IMR-90 (cell line): ENCODE measurements around the gene POLR3E. TPM values are rescaled to one million over a fixed set of nuclear protein-coding genes. Genes with fewer than 3 reads are reported as not detected.

Experiments used
- ATAC-seq: fragments of 200-7000 bp; cut with Tn5 transposase; 2 replicates; pipeline ENCODE4 v1.9.1; 2020; ENCODE audit warnings: low read depth, mild to moderate bottlenecking, moderate library complexity
- BruUV-seq: library from RNA; stranded (reverse); fragments of 400-500 nt; replicated peaks from 2 replicates; lab custom pipeline; 2021; lab: Mats Ljungman, UMichigan
- CTCF ChIA-PET: fragments of 300-600 bp; formaldehyde crosslinking; extraction: SDS; loops from one replicate; lab custom pipeline; 2021; ENCODE audit warnings: antibody characterized with exemption; lab: Yijun Ruan, JAX
- POLR2A ChIA-PET: fragments of 300-600 bp; sonication (Branson Sonifier 250); formaldehyde crosslinking; loops from one replicate; lab custom pipeline; 2022; ENCODE audit warnings: antibody characterized with exemption; ENCODE audit not compliant: unreplicated experiment; lab: Charles Lee
- DNase-seq: peaks from one replicate; pipeline ENCODE4 v3.0.0; 2013
- H2AFZ ChIP-seq: replicated peaks from 2 replicates; pipeline ENCODE3; 2013; ENCODE audit warnings: low read length, mild to moderate bottlenecking; ENCODE audit not compliant: poor library complexity
- H2AK5ac ChIP-seq: 2 replicates; pipeline ENCODE4 v1.6.1; 2013; ENCODE audit warnings: low read depth, low read length, inconsistent platforms
- H2AK9ac ChIP-seq: replicated peaks from 2 replicates; pipeline ENCODE3; 2013; ENCODE audit warnings: mild to moderate bottlenecking, low read depth, low read length, moderate library complexity; ENCODE audit not compliant: poor library complexity
- H2BK120ac ChIP-seq: 2 replicates; pipeline ENCODE4 v1.6.1; 2013; ENCODE audit warnings: low read depth, low read length, inconsistent platforms
- H2BK15ac ChIP-seq: 3 replicates; pipeline ENCODE4 v1.6.1; 2013; ENCODE audit warnings: low read depth, low read length, inconsistent platforms
- H2BK20ac ChIP-seq: 2 replicates; pipeline ENCODE4 v1.6.1; 2013; ENCODE audit warnings: low read depth, mild to moderate bottlenecking, inconsistent platforms, low read length, moderate library complexity
- H2BK5ac ChIP-seq: 2 replicates; pipeline ENCODE4 v1.6.1; 2013; ENCODE audit warnings: mild to moderate bottlenecking, low read depth, low read length, inconsistent platforms; ENCODE audit not compliant: poor library complexity, severe bottlenecking
- H3K14ac ChIP-seq: replicated peaks from 2 replicates; pipeline ENCODE4 v1.6.1; 2013; ENCODE audit warnings: low read depth, low read length, inconsistent platforms
- H3K18ac ChIP-seq: 2 replicates; pipeline ENCODE4 v1.6.1; 2013; ENCODE audit warnings: low read depth, low read length, control low read depth
- H3K23ac ChIP-seq: 2 replicates; pipeline ENCODE4 v1.6.1; 2013; ENCODE audit warnings: low read depth, low read length, inconsistent platforms
- H3K27ac ChIP-seq: 2 replicates; pipeline ENCODE4 v1.5.1; 2013; ENCODE audit warnings: mild to moderate bottlenecking, control low read depth, low read length; ENCODE audit not compliant: insufficient read depth
- H3K27me3 ChIP-seq: 2 replicates; pipeline ENCODE4 v1.6.1; 2013; ENCODE audit warnings: low read length; ENCODE audit not compliant: control insufficient read depth, insufficient read depth
- H3K36me3 ChIP-seq: 2 replicates; pipeline ENCODE4 v1.6.1; 2013; ENCODE audit warnings: low read length, mixed read lengths; ENCODE audit not compliant: control insufficient read depth, insufficient read depth
- H3K4ac ChIP-seq: 2 replicates; pipeline ENCODE4 v1.6.1; 2013; ENCODE audit warnings: low read depth, low read length, inconsistent platforms
- H3K4me1 ChIP-seq: 2 replicates; pipeline ENCODE4 v1.6.1; 2013; ENCODE audit warnings: low read length, mixed read lengths; ENCODE audit not compliant: control insufficient read depth, insufficient read depth
- H3K4me2 ChIP-seq: 2 replicates; pipeline ENCODE4 v1.6.1; 2013; ENCODE audit warnings: low read depth, mild to moderate bottlenecking, control low read depth, low read length, moderate library complexity
- H3K4me3 ChIP-seq: 2 replicates; pipeline ENCODE4 v1.5.1; 2013; ENCODE audit warnings: low read depth, mild to moderate bottlenecking, control low read depth, low read length, moderate library complexity; ENCODE audit not compliant: insufficient read depth
- H3K56ac ChIP-seq: 2 replicates; pipeline ENCODE4 v1.6.1; 2013; ENCODE audit warnings: low read length, inconsistent platforms; ENCODE audit not compliant: insufficient read depth; ENCODE audit errors: extremely low read depth
- H3K79me1 ChIP-seq, 2 experiments: 2 replicates each; pipeline ENCODE4 v1.6.1; 2013; ENCODE audit warnings: low read length in 2 of 2, inconsistent platforms in 1 of 2, low read depth in 1 of 2
- H3K9ac ChIP-seq: 2 replicates; pipeline ENCODE4 v1.6.1; 2013; ENCODE audit warnings: low read depth, low read length, control low read depth
- H3K9me1 ChIP-seq: 2 replicates; pipeline ENCODE4 v1.6.1; 2013; ENCODE audit warnings: low read length, inconsistent platforms; ENCODE audit not compliant: insufficient read depth
- H3K9me3 ChIP-seq: 2 replicates; pipeline ENCODE4 v1.6.1; 2013; ENCODE audit warnings: low read length; ENCODE audit not compliant: control insufficient read depth, insufficient read depth
- H4K20me1 ChIP-seq: 2 replicates; pipeline ENCODE4 v1.6.1; 2013; ENCODE audit warnings: low read length, inconsistent platforms; ENCODE audit not compliant: insufficient read depth
- H4K5ac ChIP-seq: 2 replicates; pipeline ENCODE4 v1.6.1; 2013; ENCODE audit warnings: mild to moderate bottlenecking, low read depth, low read length, control low read depth
- H4K8ac ChIP-seq, 2 experiments: 2 replicates each; pipeline ENCODE4 v1.6.1; 2013; ENCODE audit warnings: low read depth in 2 of 2, low read length in 2 of 2, control low read depth in 1 of 2, inconsistent platforms in 1 of 2
- H4K91ac ChIP-seq: 2 replicates; pipeline ENCODE4 v1.6.1; 2013; ENCODE audit warnings: low read depth, low read length, inconsistent platforms; ENCODE audit not compliant: insufficient read depth
- CEBPB ChIP-seq: IDR thresholded peaks from 2 replicates; pipeline ENCODE4 v1.6.1; 2012; ENCODE audit warnings: low read depth, low read length, improper control_type of control experiment
- MAZ ChIP-seq: IDR thresholded peaks from 2 replicates; pipeline ENCODE4 v1.6.1; 2012; ENCODE audit warnings: low read depth, mild to moderate bottlenecking, low read length, improper control_type of control experiment, moderate library complexity, borderline replicate concordance
- WGBS, 2 experiments: methylation state at CpG; one replicate each; pipeline versions ENCODE4 v1.1.5 to v1.1.7; 2013; ENCODE audit warnings: missing lambda C conversion rate in 2 of 2; ENCODE audit not compliant: insufficient read length in 1 of 2; ENCODE audit errors: extremely low coverage in 2 of 2; 5-methylcytosine and 5-hydroxymethylcytosine counted together
- dilution Hi-C: fragments of 300-500 bp; cut with HindIII; formaldehyde crosslinking; loops from one replicate; pipeline ENCODE4 v1.14.3; 2018; ENCODE audit warnings: low sequenced_read_pairs; ENCODE audit not compliant: unreplicated experiment
- in situ Hi-C: fragments of 300-500 bp; cut with MboI; formaldehyde crosslinking; loops from 3 replicates; pipeline ENCODE4 v1.14.3; 2019; ENCODE audit warnings: low sequenced_read_pairs, inconsistent platforms, mixed read lengths
- intact Hi-C: fragments of 100-400 bp; cut with micrococcal nuclease; formaldehyde crosslinking; loops from 2 replicates; pipeline ENCODE4 v1.10.0; 2022
- polyA plus RNA-seq, 3 experiments: library from polyadenylated mRNA; depleted of rRNA; stranded (reverse); fragments of >200 nt; gene quantifications; 2 replicates each; pipeline ENCODE4 v1.2.3, GENCODE V29; 2012; ENCODE audit warnings: low replicate concordance in 1 of 3
- total RNA-seq: library from RNA; depleted of rRNA; stranded (reverse); fragments of >200 nt; gene quantifications from 2 replicates; pipeline ENCODE4 v1.2.3, GENCODE V29; 2012

POLR3E gene
- total and polyA plus RNA-seq, 2 of the 4 experiments (the other 2 are of a cell fraction) = 19.9 to 46.0 TPM

- dilution Hi-C loops (no loop called here), in situ Hi-C loops (no loop called here), intact Hi-C loops (no loop called here)
- no peaks in the 10 kb centered on the region for H3K4me1 ChIP-seq
- H4K91ac ChIP-seq = no peak overlapping the region
- H2AK5ac ChIP-seq = no peak overlapping the region; the same call in 1 of the 2 replicates
- no TSS peak for BruUV-seq
- H3K9me3 ChIP-seq = no peaks in the 10 kb centered on the region
- no peak overlapping the region for H3K4me3 ChIP-seq
- no peak overlapping the region for H2BK5ac ChIP-seq
- no peak overlapping the region for H3K18ac ChIP-seq
- ChIA-PET CTCF (no interaction called here), POLR2A (no interaction called here)
- H3K14ac ChIP-seq = no peak overlapping the region
- no peak overlapping the region for H2BK120ac ChIP-seq
- no peak overlapping the region for H2BK20ac ChIP-seq
- no CpG with 5 or more reads among the region's 4 CpGs for WGBS, 2 experiments
- no peak overlapping the region for H3K4me2 ChIP-seq
- H3K36me3 ChIP-seq = peaks cover 54% of the 10 kb centered on the region
- peak; percentile 45 for DNase-seq
- H4K5ac ChIP-seq = no peak overlapping the region
- H2BK15ac ChIP-seq = no peak overlapping the region
- no peaks in the 10 kb centered on the region for H3K79me1 ChIP-seq
- 0 out of 2 replicates have a peak, but pooled peaks cover 6% of the 10 kb centered on the region for H3K9me1 ChIP-seq
- TF ChIP-seq MAZ (no peak), CEBPB (0 out of 2 replicates have a peak, but pooled peaks have one; percentile 1)
- H4K8ac ChIP-seq = no peak overlapping the region
- H2AFZ ChIP-seq = no peak overlapping the region
- no peak overlapping the region for H3K23ac ChIP-seq
- H3K9ac ChIP-seq = no peak overlapping the region
- ATAC-seq = no peak
- no peak overlapping the region for H3K56ac ChIP-seq
- H4K20me1 ChIP-seq = no peaks in the 10 kb centered on the region; the same call in 1 of the 2 replicates
- H3K4ac ChIP-seq = no peak overlapping the region
- H3K27me3 ChIP-seq = no peaks in the 10 kb centered on the region
- H3K27ac ChIP-seq = no peak overlapping the region
- H2AK9ac ChIP-seq = peak overlapping the region; percentile 35
Measured at GRCh38 chr16:22262460-22262859, 34.7 kb upstream of the POLR3E start.
